K562 (cell line): ENCODE results near the gene CCDC71L. TPM values are rescaled to one million over a fixed set of nuclear protein-coding genes. Genes with fewer than 3 reads are reported as not detected.

Experiments
- BMI1 ChIP-seq: fragments of 150-350 bp; IDR thresholded peaks from 2 replicates; pipeline ENCODE4 v1.6.1; 2014; ENCODE audit warnings: low read length
- ELF4 ChIP-seq: fragments of 450-650 bp; formaldehyde crosslinking; IDR thresholded peaks from 2 replicates; pipeline ENCODE4 v1.4.0; 2022; ENCODE audit warnings: missing genetic modification characterization
- ESRRA ChIP-seq: fragments of 450-650 bp; IDR thresholded peaks from 2 replicates; pipeline ENCODE4 v1.6.1; 2014; ENCODE audit warnings: low read depth, mild to moderate bottlenecking, moderate library complexity, borderline replicate concordance
- FOXP1 ChIP-seq: sonication (generic); formaldehyde crosslinking; IDR thresholded peaks from 2 replicates; pipeline ENCODE4 v1.8.0; 2022; ENCODE audit warnings: mild to moderate bottlenecking, missing genetic modification reagents
- IRF1 ChIP-seq: sonication (generic); formaldehyde crosslinking; IDR thresholded peaks from 2 replicates; pipeline ENCODE4 v1.8.0; 2022; ENCODE audit warnings: missing genetic modification reagents, mild to moderate bottlenecking, borderline replicate concordance
- MCM3 ChIP-seq: fragments of 450-650 bp; IDR thresholded peaks from 2 replicates; pipeline ENCODE4 v1.6.1; 2016
- POLR2G ChIP-seq: fragments of 200-400 bp; formaldehyde crosslinking; IDR thresholded peaks from 2 replicates; pipeline ENCODE4 v1.6.1; 2017; ENCODE audit warnings: low read depth, mild to moderate bottlenecking, antibody characterized with exemption, low read length, moderate library complexity
- SETDB1 ChIP-seq: IDR thresholded peaks from one replicate; pipeline ENCODE4 v1.6.1; 2012; ENCODE audit warnings: low read length, control low read depth, inconsistent platforms
- SIN3A ChIP-seq, 2 experiments: fragments of 150-350 bp in 1 of 2; IDR thresholded peaks; 2 replicates each; pipeline ENCODE4 v1.6.1; 2011 to 2016; ENCODE audit warnings: borderline replicate concordance in 2 of 2, low read depth in 2 of 2, low read length in 2 of 2, mild to moderate bottlenecking in 2 of 2, moderate library complexity in 2 of 2; ENCODE audit not compliant: control insufficient read depth in 1 of 2
- SMAD2 ChIP-seq: fragments of 150-350 bp; IDR thresholded peaks from 2 replicates; pipeline ENCODE4 v1.6.1; 2014; ENCODE audit warnings: low read depth, mild to moderate bottlenecking, low read length
- SP1 ChIP-seq: sonication (generic); formaldehyde crosslinking; IDR thresholded peaks from 2 replicates; pipeline ENCODE4 v1.8.1; 2022; ENCODE audit warnings: mild to moderate bottlenecking, missing genetic modification reagents
- ZNF224 ChIP-seq: sonication (generic); formaldehyde crosslinking; IDR thresholded peaks from 2 replicates; pipeline ENCODE4 v1.8.0; 2022; ENCODE audit warnings: mild to moderate bottlenecking, missing genetic modification reagents
- ZNF280A ChIP-seq: fragments of 450-650 bp; IDR thresholded peaks from 2 replicates; pipeline ENCODE4 v1.6.1; 2018; ENCODE audit warnings: mild to moderate bottlenecking, low read depth; ENCODE audit not compliant: partially characterized antibody
- ZNF444 ChIP-seq: fragments of 250-450 bp; sonication (Bioruptor Pico); IDR thresholded peaks from 2 replicates; pipeline ENCODE4 v1.4.0; 2020; ENCODE audit warnings: mild to moderate bottlenecking, moderate library complexity
- ZNF561 ChIP-seq: fragments of 450-650 bp; formaldehyde crosslinking; conservative IDR thresholded peaks from 2 replicates; pipeline ENCODE4 v1.4.0; 2020; ENCODE audit warnings: mild to moderate bottlenecking, moderate library complexity
- polyA plus RNA-seq, 8 experiments: library from polyadenylated mRNA; depleted of rRNA in 4 of 8; stranded (reverse) in 5 of 8; unstranded in 3 of 8; fragments of >200 nt; fragmentation: Nextera tagmentation in 2 of 8; fragmentation: Illumina TruSeq in 1 of 8; extraction: Ambion mirVana in 2 of 8; extraction: Trizol in 1 of 8; gene quantifications; 2 replicates each; pipeline versions ENCODE4 v1.2.1 to v1.2.3, GENCODE V29; 2011 to 2014; ENCODE audit warnings: inconsistent platforms in 1 of 8, missing spikeins in 1 of 8
- total RNA-seq, 7 experiments: library from RNA; depleted of rRNA in 6 of 7; stranded (reverse); fragments of >200 nt in 6 of 7; fragmentation: Illumina TruSeq in 2 of 7; extraction: Trizol in 2 of 7; gene quantifications; 2 replicates each; pipeline versions ENCODE4 v1.2.1 to v1.2.3, GENCODE V29; 2011 to 2021; ENCODE audit warnings: low replicate concordance in 1 of 7
- TF ChIP-seq, protein P1 (sequence below): sonication (generic); formaldehyde crosslinking; IDR thresholded peaks from 2 replicates; pipeline ENCODE4 v1.8.0; 2022; ENCODE audit warnings: mild to moderate bottlenecking, missing genetic modification reagents
- TF ChIP-seq, protein P2 (sequence below): fragments of 450-650 bp; IDR thresholded peaks from one replicate; pipeline ENCODE4 v1.6.1; 2018; ENCODE audit warnings: mild to moderate bottlenecking, moderate library complexity; ENCODE audit not compliant: partially characterized antibody
- TF ChIP-seq, protein P3 (sequence below): fragments of 450-650 bp; IDR thresholded peaks from 2 replicates; pipeline ENCODE4 v1.6.1; 2017; ENCODE audit warnings: antibody characterized with exemption
- TF ChIP-seq, protein P4 (sequence below): fragments of 200-400 bp; formaldehyde crosslinking; IDR thresholded peaks from 2 replicates; pipeline ENCODE4 v1.6.1; 2017; ENCODE audit warnings: mild to moderate bottlenecking, low read depth, low read length, moderate library complexity

The CCDC71L gene
- total and polyA plus RNA-seq, 9 of the 15 experiments (the other 6 are each of a cell fraction or from before 2014, with no cell fraction given): 5.7 to 108 (median 25.4) TPM

GRCh38 chr7:106639476-106640334 is 21.3 kb downstream of the CCDC71L start (continued):
- TF ChIP-seq ZNF224 (CRISPR knock-in tag) (no peak), SP1 (CRISPR knock-in tag) (no peak), SIN3A (IDR thresholded peaks at IDR 0.05; ENCODE audit: borderline replicate concordance in 2 of 2, control insufficient read depth in 1 of 2, low read depth in 2 of 2, low read length in 2 of 2) (no peak), ELF4 (CRISPR knock-in tag) (no peak), BMI1 (no peak), ZNF280A (no peak), MCM3 (no peak), IRF1 (CRISPR knock-in tag) (no peak), ESRRA (no peak), ZNF561 (CRISPR knock-in tag) (no peak), SETDB1 (no peak), FOXP1 (no peak), SMAD2 (no peak), ZNF444 (no peak), POLR2G (no peak)
- TF ChIP-seq, protein P1, sequence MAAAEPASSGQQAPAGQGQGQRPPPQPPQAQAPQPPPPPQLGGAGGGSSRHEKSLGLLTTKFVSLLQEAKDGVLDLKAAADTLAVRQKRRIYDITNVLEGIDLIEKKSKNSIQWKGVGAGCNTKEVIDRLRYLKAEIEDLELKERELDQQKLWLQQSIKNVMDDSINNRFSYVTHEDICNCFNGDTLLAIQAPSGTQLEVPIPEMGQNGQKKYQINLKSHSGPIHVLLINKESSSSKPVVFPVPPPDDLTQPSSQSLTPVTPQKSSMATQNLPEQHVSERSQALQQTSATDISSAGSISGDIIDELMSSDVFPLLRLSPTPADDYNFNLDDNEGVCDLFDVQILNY (CRISPR knock-in tag): no peak
- TF ChIP-seq, protein P2, sequence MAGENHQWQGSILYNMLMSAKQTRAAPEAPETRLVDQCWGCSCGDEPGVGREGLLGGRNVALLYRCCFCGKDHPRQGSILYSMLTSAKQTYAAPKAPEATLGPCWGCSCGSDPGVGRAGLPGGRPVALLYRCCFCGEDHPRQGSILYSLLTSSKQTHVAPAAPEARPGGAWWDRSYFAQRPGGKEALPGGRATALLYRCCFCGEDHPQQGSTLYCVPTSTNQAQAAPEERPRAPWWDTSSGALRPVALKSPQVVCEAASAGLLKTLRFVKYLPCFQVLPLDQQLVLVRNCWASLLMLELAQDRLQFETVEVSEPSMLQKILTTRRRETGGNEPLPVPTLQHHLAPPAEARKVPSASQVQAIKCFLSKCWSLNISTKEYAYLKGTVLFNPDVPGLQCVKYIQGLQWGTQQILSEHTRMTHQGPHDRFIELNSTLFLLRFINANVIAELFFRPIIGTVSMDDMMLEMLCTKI: no peak
- TF ChIP-seq, protein P3, sequence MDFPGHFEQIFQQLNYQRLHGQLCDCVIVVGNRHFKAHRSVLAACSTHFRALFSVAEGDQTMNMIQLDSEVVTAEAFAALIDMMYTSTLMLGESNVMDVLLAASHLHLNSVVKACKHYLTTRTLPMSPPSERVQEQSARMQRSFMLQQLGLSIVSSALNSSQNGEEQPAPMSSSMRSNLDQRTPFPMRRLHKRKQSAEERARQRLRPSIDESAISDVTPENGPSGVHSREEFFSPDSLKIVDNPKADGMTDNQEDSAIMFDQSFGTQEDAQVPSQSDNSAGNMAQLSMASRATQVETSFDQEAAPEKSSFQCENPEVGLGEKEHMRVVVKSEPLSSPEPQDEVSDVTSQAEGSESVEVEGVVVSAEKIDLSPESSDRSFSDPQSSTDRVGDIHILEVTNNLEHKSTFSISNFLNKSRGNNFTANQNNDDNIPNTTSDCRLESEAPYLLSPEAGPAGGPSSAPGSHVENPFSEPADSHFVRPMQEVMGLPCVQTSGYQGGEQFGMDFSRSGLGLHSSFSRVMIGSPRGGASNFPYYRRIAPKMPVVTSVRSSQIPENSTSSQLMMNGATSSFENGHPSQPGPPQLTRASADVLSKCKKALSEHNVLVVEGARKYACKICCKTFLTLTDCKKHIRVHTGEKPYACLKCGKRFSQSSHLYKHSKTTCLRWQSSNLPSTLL: no peak
- TF ChIP-seq, protein P4, sequence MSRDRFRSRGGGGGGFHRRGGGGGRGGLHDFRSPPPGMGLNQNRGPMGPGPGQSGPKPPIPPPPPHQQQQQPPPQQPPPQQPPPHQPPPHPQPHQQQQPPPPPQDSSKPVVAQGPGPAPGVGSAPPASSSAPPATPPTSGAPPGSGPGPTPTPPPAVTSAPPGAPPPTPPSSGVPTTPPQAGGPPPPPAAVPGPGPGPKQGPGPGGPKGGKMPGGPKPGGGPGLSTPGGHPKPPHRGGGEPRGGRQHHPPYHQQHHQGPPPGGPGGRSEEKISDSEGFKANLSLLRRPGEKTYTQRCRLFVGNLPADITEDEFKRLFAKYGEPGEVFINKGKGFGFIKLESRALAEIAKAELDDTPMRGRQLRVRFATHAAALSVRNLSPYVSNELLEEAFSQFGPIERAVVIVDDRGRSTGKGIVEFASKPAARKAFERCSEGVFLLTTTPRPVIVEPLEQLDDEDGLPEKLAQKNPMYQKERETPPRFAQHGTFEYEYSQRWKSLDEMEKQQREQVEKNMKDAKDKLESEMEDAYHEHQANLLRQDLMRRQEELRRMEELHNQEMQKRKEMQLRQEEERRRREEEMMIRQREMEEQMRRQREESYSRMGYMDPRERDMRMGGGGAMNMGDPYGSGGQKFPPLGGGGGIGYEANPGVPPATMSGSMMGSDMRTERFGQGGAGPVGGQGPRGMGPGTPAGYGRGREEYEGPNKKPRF: no peak
